HG03103 (cell line): ENCODE data around the gene NRXN3.

Source experiments
- ATAC-seq: cut with Tn5 transposase; IDR thresholded peaks from one replicate; pipeline ENCODE4 v1.9.1; 2021; ENCODE audit warnings: low read depth; ENCODE audit not compliant: unreplicated experiment

NRXN3 gene

GRCh38 chr14:79254069-79254775 is 1084.0 kb downstream of the NRXN3 start:
- no peak for ATAC-seq

- no peak for ATAC-seq
Measured at GRCh38 chr14:79256380-79256779, 1086.2 kb downstream of the NRXN3 start.

- ATAC-seq = no peak
Measured at GRCh38 chr14:79260406-79260805, 1090.2 kb downstream of the NRXN3 start.

GRCh38 chr14:79265366-79265946 is 1095.3 kb downstream of the NRXN3 start:
- no peak for ATAC-seq

GRCh38 chr14:79270361-79270760 is 1100.2 kb downstream of the NRXN3 start:
- no peak for ATAC-seq

GRCh38 chr14:79271122-79271521 is 1100.9 kb downstream of the NRXN3 start:
- ATAC-seq = no peak

GRCh38 chr14:79274641-79275291 is 1104.6 kb downstream of the NRXN3 start:
- no peak for ATAC-seq

- ATAC-seq = no peak
Measured at GRCh38 chr14:79275292-79275655, 1105.1 kb downstream of the NRXN3 start.

- ATAC-seq = no peak
Measured at GRCh38 chr14:79278286-79278797, 1108.2 kb downstream of the NRXN3 start.

GRCh38 chr14:79278798-79279644 is 1108.8 kb downstream of the NRXN3 start:
- no peak for ATAC-seq

GRCh38 chr14:79279645-79280597 is 1109.7 kb downstream of the NRXN3 start:
- no peak for ATAC-seq

- no peak for ATAC-seq
Measured at GRCh38 chr14:79281244-79282152, 1111.3 kb downstream of the NRXN3 start.

GRCh38 chr14:79284621-79285020 is 1114.4 kb downstream of the NRXN3 start:
- ATAC-seq = no peak

- ATAC-seq = no peak
Measured at GRCh38 chr14:79285263-79285662, 1115.1 kb downstream of the NRXN3 start.

- no peak for ATAC-seq
Measured at GRCh38 chr14:79287976-79288375, 1117.8 kb downstream of the NRXN3 start.

- no peak for ATAC-seq
Measured at GRCh38 chr14:79293482-79294177, 1123.5 kb downstream of the NRXN3 start.

- ATAC-seq = no peak
Measured at GRCh38 chr14:79294499-79294898, 1124.3 kb downstream of the NRXN3 start.

GRCh38 chr14:79295385-79295784 is 1125.2 kb downstream of the NRXN3 start:
- no peak for ATAC-seq
